Keratinocyte (primary cell): Measurements from ENCODE around the gene CDK2AP2.

Experiments used
- CTCF ChIP-seq, 3 experiments: IDR thresholded peaks in 1 of 3; conservative IDR thresholded peaks in 1 of 3; optimal IDR thresholded peaks in 1 of 3; 2 replicates in 2 of 3; 3 replicates in 1 of 3; pipeline versions ENCODE3 to v1.5.1; 2011; ENCODE audit warnings: low read length in 3 of 3, mild to moderate bottlenecking in 3 of 3, moderate library complexity in 2 of 3, control low read depth in 1 of 3, inconsistent platforms in 1 of 3; ENCODE audit not compliant: insufficient read depth in 2 of 3; ENCODE audit errors: extremely low read depth in 1 of 3
- EZH2 ChIP-seq: IDR thresholded peaks from one replicate; pipeline ENCODE4 v1.6.1; 2012; ENCODE audit warnings: inconsistent platforms, mild to moderate bottlenecking, low read length, moderate library complexity

DNA sequence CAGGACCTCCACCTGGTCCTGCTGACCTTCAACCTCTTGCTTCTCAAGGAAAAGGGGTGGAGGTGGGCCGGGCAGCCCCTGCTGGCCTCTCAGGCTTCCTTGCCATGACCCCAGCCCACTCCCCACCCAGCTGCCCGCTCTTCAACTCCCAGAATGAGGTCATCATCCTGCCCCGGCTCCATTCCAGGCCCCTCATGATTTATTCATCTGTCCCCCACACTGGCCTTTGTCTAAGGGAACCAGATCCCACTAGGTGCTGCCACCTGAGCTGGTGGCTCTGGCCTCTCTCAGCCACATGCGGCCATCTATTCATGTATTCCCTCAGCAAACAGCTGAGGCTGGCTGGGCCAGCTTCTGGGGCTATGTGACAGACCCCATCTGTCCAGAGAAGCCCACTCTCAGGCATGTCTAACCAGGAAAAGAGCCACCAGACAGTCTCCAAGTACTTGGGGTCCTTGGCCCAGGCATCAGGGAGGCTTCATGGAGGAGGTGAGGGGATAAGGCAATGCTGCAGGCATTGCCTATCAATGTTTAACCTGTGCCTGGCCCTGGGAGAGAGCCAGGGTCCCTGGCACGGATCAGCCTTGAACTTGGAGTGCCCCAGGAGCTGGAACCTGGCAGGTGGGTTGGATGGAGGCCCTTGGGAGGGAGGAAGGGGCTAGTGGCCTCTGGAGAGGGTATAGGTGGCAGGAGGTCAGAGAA is 17.5 kb upstream of the CDK2AP2 start:
- TF ChIP-seq CTCF (optimal IDR thresholded peaks at IDR 0.05 in 1 of 3, IDR thresholded peaks at IDR 0.05 in 1 of 3, conservative IDR thresholded peaks at IDR 0.05 in 1 of 3; ENCODE audit: extremely low read depth in 1 of 3, insufficient read depth in 2 of 3, low read length in 3 of 3) (no peak), EZH2 (no peak)
